ENCODE data around the gene CTAGE15.
"Not testable (repeated sequence)": the region's sequence is repeated elsewhere in the genome, so short reads cannot be mapped to it uniquely, and the experiment has no call there.

GRCh38 chr7:143522309-143522916 is 49.2 kb upstream of the CTAGE15 start:
- not testable (repeated sequence) for TF ChIP-seq EZH2 (IDR thresholded peaks at IDR 0.05; ENCODE audit: borderline replicate concordance); CTCF (IDR thresholded peaks at IDR 0.05; ENCODE audit: poor library complexity)

Measured in hepatocyte (in vitro differentiated cells).